H9 (cell line): ENCODE measurements around the gene PMS1. TPM values are rescaled to one million over a fixed set of nuclear protein-coding genes. Genes with fewer than 3 reads are reported as not detected.
A peak's percentile ranks its signal among the peaks of the same experiment; 100 is the strongest.

ENCODE experiments used
- DNase-seq: peaks from one replicate; pipeline ENCODE4 v3.0.0-alpha.2; 2017
- H2AFZ ChIP-seq: one replicate; pipeline ENCODE4 v1.6.1; 2013; ENCODE audit warnings: mild to moderate bottlenecking, low read length, control low read depth, moderate library complexity
- H2AK5ac ChIP-seq: 2 replicates; pipeline ENCODE4 v1.6.1; 2013; ENCODE audit warnings: low read length, control low read depth, mixed read lengths; ENCODE audit not compliant: insufficient read length
- H2BK120ac ChIP-seq: one replicate; pipeline ENCODE4 v1.6.1; 2013; ENCODE audit warnings: low read depth, mild to moderate bottlenecking, low read length, control low read depth, inconsistent platforms; ENCODE audit not compliant: poor library complexity, severe bottlenecking
- H2BK12ac ChIP-seq: 2 replicates; pipeline ENCODE4 v1.6.1; 2013; ENCODE audit warnings: low read length, control low read depth, mixed read lengths, low read depth; ENCODE audit not compliant: insufficient read length
- H2BK15ac ChIP-seq: 2 replicates; pipeline ENCODE4 v1.6.1; 2013; ENCODE audit warnings: low read depth, low read length, control low read depth
- H2BK20ac ChIP-seq: one replicate; pipeline ENCODE4 v1.6.1; 2013; ENCODE audit warnings: low read depth, mild to moderate bottlenecking, low read length, control low read depth, inconsistent platforms; ENCODE audit not compliant: poor library complexity, severe bottlenecking
- H2BK5ac ChIP-seq: 2 replicates; pipeline ENCODE4 v1.6.1; 2013; ENCODE audit warnings: low read length, control low read depth, mixed read lengths; ENCODE audit not compliant: insufficient read length
- H3K14ac ChIP-seq: 2 replicates; pipeline ENCODE4 v1.6.1; 2013; ENCODE audit warnings: low read length, control low read depth; ENCODE audit not compliant: insufficient read depth
- H3K18ac ChIP-seq: 2 replicates; pipeline ENCODE4 v1.6.1; 2013; ENCODE audit warnings: low read depth, mild to moderate bottlenecking, mixed read lengths, low read length, control low read depth; ENCODE audit not compliant: insufficient read length
- H3K23ac ChIP-seq: 2 replicates; pipeline ENCODE4 v1.6.1; 2013; ENCODE audit warnings: low read length, control low read depth, mixed read lengths, low read depth; ENCODE audit not compliant: insufficient read length
- H3K23me2 ChIP-seq: 2 replicates; pipeline ENCODE4 v1.6.1; 2013; ENCODE audit warnings: low read depth, mild to moderate bottlenecking, mixed read lengths, low read length, control low read depth; ENCODE audit not compliant: insufficient read length, poor library complexity, severe bottlenecking
- H3K27ac ChIP-seq: 2 replicates; pipeline ENCODE4 v1.5.1; 2013; ENCODE audit warnings: low read length, control low read depth, mixed read lengths, low read depth; ENCODE audit not compliant: insufficient read length
- H3K27me3 ChIP-seq: 2 replicates; pipeline ENCODE4 v1.6.1; 2013; ENCODE audit warnings: low read length, control low read depth, inconsistent platforms; ENCODE audit not compliant: insufficient read depth
- H3K4ac ChIP-seq: 2 replicates; pipeline ENCODE4 v1.6.1; 2013; ENCODE audit warnings: low read depth, mild to moderate bottlenecking, control low read depth, inconsistent platforms, low read length, moderate library complexity
- H3K4me1 ChIP-seq: 2 replicates; pipeline ENCODE4 v1.6.1; 2013; ENCODE audit warnings: low read length, control low read depth, inconsistent platforms; ENCODE audit not compliant: insufficient read depth
- H3K4me2 ChIP-seq: 2 replicates; pipeline ENCODE4 v1.6.1; 2013; ENCODE audit warnings: low read length, control low read depth, mixed read lengths; ENCODE audit not compliant: insufficient read length, insufficient read depth
- H3K56ac ChIP-seq: 2 replicates; pipeline ENCODE4 v1.6.1; 2013; ENCODE audit warnings: low read depth, mild to moderate bottlenecking, mixed read lengths, low read length, control low read depth; ENCODE audit not compliant: insufficient read length
- H3K79me1 ChIP-seq: 2 replicates; pipeline ENCODE4 v1.6.1; 2013; ENCODE audit warnings: low read depth, mild to moderate bottlenecking, moderate library complexity, low read length, control low read depth, inconsistent platforms; ENCODE audit not compliant: insufficient read depth, poor library complexity, severe bottlenecking
- H3K79me2 ChIP-seq: 2 replicates; pipeline ENCODE4 v1.6.1; 2013; ENCODE audit warnings: low read length, control low read depth, inconsistent platforms; ENCODE audit not compliant: insufficient read depth
- H3K9ac ChIP-seq: 2 replicates; pipeline ENCODE4 v1.6.1; 2013; ENCODE audit warnings: low read length, control low read depth, mixed read lengths; ENCODE audit not compliant: insufficient read length; ENCODE audit errors: extremely low read depth
- H3K9me3 ChIP-seq: one replicate; pipeline ENCODE4 v1.6.1; 2013; ENCODE audit warnings: low read depth, low read length, inconsistent platforms; ENCODE audit not compliant: control insufficient read depth
- H3T11ph ChIP-seq: one replicate; pipeline ENCODE4 v1.6.1; 2013; ENCODE audit warnings: mild to moderate bottlenecking, low read length, control low read depth, inconsistent platforms
- H4K20me1 ChIP-seq: one replicate; pipeline ENCODE4 v1.6.1; 2013; ENCODE audit not compliant: control insufficient read depth, insufficient read length, insufficient read depth
- H4K5ac ChIP-seq: 2 replicates; pipeline ENCODE4 v1.6.1; 2013; ENCODE audit warnings: low read depth, mild to moderate bottlenecking, mixed read lengths, low read length, control low read depth; ENCODE audit not compliant: insufficient read length
- H4K8ac ChIP-seq: replicated peaks from 2 replicates; pipeline ENCODE4 v1.6.1; 2013; ENCODE audit warnings: low read length, control low read depth, mixed read lengths, low read depth; ENCODE audit not compliant: insufficient read length
- H4K91ac ChIP-seq: 2 replicates; pipeline ENCODE4 v1.6.1; 2013; ENCODE audit warnings: low read depth, mild to moderate bottlenecking, moderate library complexity, mixed read lengths, low read length, control low read depth; ENCODE audit not compliant: insufficient read length
- H3K27ac Mint-ChIP-seq, 3 experiments: 2 replicates in 2 of 3; 3 replicates in 1 of 3; pipeline ENCODE4 v1.8.0; 2020 to 2021; ENCODE audit warnings: mixed read lengths in 3 of 3, mild to moderate bottlenecking in 1 of 3, moderate library complexity in 1 of 3
- H3K27me3 Mint-ChIP-seq: 2 replicates; pipeline ENCODE4 v1.8.0; 2021; ENCODE audit warnings: low read depth, mild to moderate bottlenecking, moderate library complexity, mixed read lengths
- H3K36me3 Mint-ChIP-seq, 3 experiments: 2 replicates in 2 of 3; 3 replicates in 1 of 3; pipeline ENCODE4 v1.8.0; 2020 to 2021; ENCODE audit warnings: low read depth in 3 of 3, mixed read lengths in 3 of 3; ENCODE audit not compliant: insufficient read depth in 1 of 3
- H3K4me1 Mint-ChIP-seq, 2 experiments: 2 replicates each; pipeline ENCODE4 v1.8.0; 2020; ENCODE audit warnings: mixed read lengths in 2 of 2
- H3K4me3 Mint-ChIP-seq, 2 experiments: 2 replicates in 1 of 2; 3 replicates in 1 of 2; pipeline ENCODE4 v1.8.0; 2020 to 2021; ENCODE audit warnings: mild to moderate bottlenecking in 2 of 2, mixed read lengths in 2 of 2, moderate library complexity in 1 of 2
- H3K9me3 Mint-ChIP-seq, 2 experiments: 2 replicates in 1 of 2; 3 replicates in 1 of 2; pipeline ENCODE4 v1.8.0; 2020; ENCODE audit warnings: mild to moderate bottlenecking in 2 of 2, mixed read lengths in 2 of 2, moderate library complexity in 1 of 2
- WGBS: extraction: QIAGEN DNeasy Blood & Tissue Kit; methylation state at CpG from one replicate; pipeline ENCODE4 v1.1.7; 2013; ENCODE audit warnings: missing lambda C conversion rate, low lambda C conversion rate, mixed read lengths; ENCODE audit not compliant: insufficient read length; ENCODE audit errors: extremely low coverage; 5-methylcytosine and 5-hydroxymethylcytosine counted together
- total RNA-seq: library from RNA; stranded (reverse); gene quantifications from 2 replicates; pipeline ENCODE4 v1.2.1, GENCODE V29; 2021
- TF ChIP-seq, protein P1 (sequence below): fragments of 200-600 bp; sonication (generic); conservative IDR thresholded peaks from 3 replicates; pipeline ENCODE4 v1.8.0; 2021; ENCODE audit warnings: antibody characterized with exemption, mild to moderate bottlenecking

Gene PMS1
- total RNA-seq, 1 experiment from 2014 or later = 47.2 TPM

DNA sequence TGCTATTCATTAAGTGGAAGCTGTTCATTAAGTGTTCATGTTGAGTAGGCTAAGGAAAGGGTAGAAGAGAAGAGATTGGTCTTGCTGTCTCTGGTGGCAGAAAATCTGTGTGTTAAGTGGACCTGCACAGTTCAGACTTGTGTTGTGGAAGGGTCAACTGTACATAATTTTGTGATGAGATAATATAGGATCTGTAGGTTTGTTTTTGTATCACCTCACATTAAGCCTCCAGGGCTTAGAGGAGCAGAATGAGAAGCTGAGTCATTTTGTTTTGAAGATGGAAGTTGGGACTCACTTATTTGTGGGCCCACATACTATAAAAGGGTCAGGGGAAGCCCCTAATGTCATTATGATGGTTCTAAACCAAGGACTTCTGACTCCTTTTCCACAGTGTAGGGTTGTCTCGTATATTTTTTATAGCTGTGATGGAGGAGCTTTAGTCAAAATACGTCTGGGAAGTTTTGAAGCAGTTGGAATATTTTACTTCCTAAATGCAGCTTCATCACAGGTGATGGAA is 18.2 kb downstream of the PMS1 start:
- Mint-ChIP-seq H3K27me3 (no peaks in the 10 kb centered on the region), H3K4me1 (no peaks in the 10 kb centered on the region), H3K4me3 (no peak overlapping the region), H3K36me3 (peaks cover 10 to 31% (median 18%) of the 10 kb centered on the region in 3 experiments; a peak in 5 of 7 replicates), H3K9me3 (no peaks in the 10 kb centered on the region), H3K27ac (peak overlapping the region in 1 of 3 experiments; percentile 13; a peak in 1 of 7 replicates)
- Histone ChIP-seq H3K4me2 (no peak overlapping the region), H3K27ac (no peak overlapping the region), H3K23ac (no peak overlapping the region), H2AK5ac (no peak overlapping the region), H3K4ac (no peak overlapping the region), H3K18ac (no peak overlapping the region), H2BK20ac (no peak overlapping the region), H4K20me1 (no peaks in the 10 kb centered on the region), H3T11ph (no peak overlapping the region), H3K14ac (no peak overlapping the region), H3K9ac (no peak overlapping the region), H3K79me1 (no peaks in the 10 kb centered on the region), H2BK5ac (no peak overlapping the region), H3K27me3 (no peaks in the 10 kb centered on the region), H4K91ac (no peak overlapping the region), H4K5ac (no peak overlapping the region), H2BK120ac (no peak overlapping the region), H2AFZ (no peak overlapping the region), H2BK15ac (no peak overlapping the region), H3K23me2 (no peaks in the 10 kb centered on the region), H3K79me2 (no peaks in the 10 kb centered on the region), H4K8ac (no peak overlapping the region), H2BK12ac (no peak overlapping the region), H3K9me3 (no peaks in the 10 kb centered on the region), H3K4me1 (no peaks in the 10 kb centered on the region), H3K56ac (no peak overlapping the region)
- TF ChIP-seq, protein P1, sequence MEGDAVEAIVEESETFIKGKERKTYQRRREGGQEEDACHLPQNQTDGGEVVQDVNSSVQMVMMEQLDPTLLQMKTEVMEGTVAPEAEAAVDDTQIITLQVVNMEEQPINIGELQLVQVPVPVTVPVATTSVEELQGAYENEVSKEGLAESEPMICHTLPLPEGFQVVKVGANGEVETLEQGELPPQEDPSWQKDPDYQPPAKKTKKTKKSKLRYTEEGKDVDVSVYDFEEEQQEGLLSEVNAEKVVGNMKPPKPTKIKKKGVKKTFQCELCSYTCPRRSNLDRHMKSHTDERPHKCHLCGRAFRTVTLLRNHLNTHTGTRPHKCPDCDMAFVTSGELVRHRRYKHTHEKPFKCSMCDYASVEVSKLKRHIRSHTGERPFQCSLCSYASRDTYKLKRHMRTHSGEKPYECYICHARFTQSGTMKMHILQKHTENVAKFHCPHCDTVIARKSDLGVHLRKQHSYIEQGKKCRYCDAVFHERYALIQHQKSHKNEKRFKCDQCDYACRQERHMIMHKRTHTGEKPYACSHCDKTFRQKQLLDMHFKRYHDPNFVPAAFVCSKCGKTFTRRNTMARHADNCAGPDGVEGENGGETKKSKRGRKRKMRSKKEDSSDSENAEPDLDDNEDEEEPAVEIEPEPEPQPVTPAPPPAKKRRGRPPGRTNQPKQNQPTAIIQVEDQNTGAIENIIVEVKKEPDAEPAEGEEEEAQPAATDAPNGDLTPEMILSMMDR = no peak
- no peak for DNase-seq
- no CpG with 5 or more reads among the region's 2 CpGs for WGBS
